Heart left ventricle (tissue), 13 donors: Measurements from ENCODE around the gene NALCN.

Experiments
- CTCF ChIP-seq, 12 donors: fragments of 200-600 bp; sonication (generic) in 4 of 12; IDR thresholded peaks; one replicate each; pipeline versions ENCODE4 v1.5.0 to v1.8.0; 2018 to 2022; ENCODE audit warnings: antibody characterized with exemption in 12 of 12, mild to moderate bottlenecking in 5 of 12
- POLR2A ChIP-seq, 2 donors: fragments of 450-650 bp; IDR thresholded peaks; one replicate each; pipeline ENCODE4 v1.6.1; 2017; ENCODE audit warnings: antibody characterized with exemption in 2 of 2, mild to moderate bottlenecking in 2 of 2, moderate library complexity in 2 of 2
- donor health status: ischemic (EF 13 %, LVEDD 7.1; RV severe dilation, severe dysfunction).
- donor health status: DM: no; HTN: yes; CAD: no.
- donor health status: DM: no; HTN: no; CAD: no.
- donor health status: ischemic (EF 25% LVEDD 6.9; RV normal size, moderate dysfunction).
- donor health status: ischemic (EF 25% LVEDD 5.7; RV mildly dilated, moderate dysfunction).
- donor health status: ischemic (EF 35%, LVEDD 5.7; RV mildly dilated, moderate dysfunction).
- donor health status: nonischemic (EF 11% LVEDD 7.7; RV severe dilation, severe dysfunction).
- donor health status: DM: yes; HTN: yes; CAD: no.
- donor health status: PGD.
- donor health status: ischemic (EF 29% LVEDD 5.4; RV normal size, mild dysfunction).
- donor health status: nonischemic (EF 23%, LVEDD 6.1; RV moderate dilation, normal function).

- TF ChIP-seq CTCF (IDR thresholded peaks at IDR 0.05) (no peak), POLR2A (IDR thresholded peaks at IDR 0.05) (no peak)
Measured at GRCh38 chr13:101209206-101209893, 207.0 kb downstream of the NALCN start.
